Measurements from ENCODE around the gene SPINK9.
A peak's percentile ranks its signal among the peaks of the same experiment; 100 is the strongest.

Gene SPINK9, protein sequence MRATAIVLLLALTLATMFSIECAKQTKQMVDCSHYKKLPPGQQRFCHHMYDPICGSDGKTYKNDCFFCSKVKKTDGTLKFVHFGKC

DNA sequence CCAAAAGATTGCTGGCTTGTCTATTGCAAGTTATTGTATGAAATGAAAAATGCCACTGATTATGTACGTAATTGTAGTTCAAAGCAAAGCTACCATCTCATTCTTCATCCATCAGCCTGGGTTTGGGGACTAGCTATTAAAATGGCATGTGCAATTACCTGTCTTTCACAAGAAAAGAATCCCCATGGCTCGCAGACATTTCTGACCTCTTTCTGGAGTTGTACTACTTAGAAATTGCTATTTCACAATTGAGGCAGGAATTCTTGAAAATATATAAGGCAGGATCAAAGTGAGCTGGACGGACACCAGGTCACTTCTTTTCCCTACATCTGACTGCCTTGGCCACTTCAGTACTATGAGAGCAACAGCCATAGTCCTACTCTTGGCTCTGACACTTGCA is at the start of gene SPINK9:
Gene SPINK9 (plus strand): TSS at position 301 of the 400 bp plus-strand sequence. CDS start 55 bp downstream, at position 356.
- H3K4me3 ChIP-seq (ENCODE audit: low read depth, low read length), result no peak within 1 kb of the TSS
- TF ChIP-seq, protein P1, sequence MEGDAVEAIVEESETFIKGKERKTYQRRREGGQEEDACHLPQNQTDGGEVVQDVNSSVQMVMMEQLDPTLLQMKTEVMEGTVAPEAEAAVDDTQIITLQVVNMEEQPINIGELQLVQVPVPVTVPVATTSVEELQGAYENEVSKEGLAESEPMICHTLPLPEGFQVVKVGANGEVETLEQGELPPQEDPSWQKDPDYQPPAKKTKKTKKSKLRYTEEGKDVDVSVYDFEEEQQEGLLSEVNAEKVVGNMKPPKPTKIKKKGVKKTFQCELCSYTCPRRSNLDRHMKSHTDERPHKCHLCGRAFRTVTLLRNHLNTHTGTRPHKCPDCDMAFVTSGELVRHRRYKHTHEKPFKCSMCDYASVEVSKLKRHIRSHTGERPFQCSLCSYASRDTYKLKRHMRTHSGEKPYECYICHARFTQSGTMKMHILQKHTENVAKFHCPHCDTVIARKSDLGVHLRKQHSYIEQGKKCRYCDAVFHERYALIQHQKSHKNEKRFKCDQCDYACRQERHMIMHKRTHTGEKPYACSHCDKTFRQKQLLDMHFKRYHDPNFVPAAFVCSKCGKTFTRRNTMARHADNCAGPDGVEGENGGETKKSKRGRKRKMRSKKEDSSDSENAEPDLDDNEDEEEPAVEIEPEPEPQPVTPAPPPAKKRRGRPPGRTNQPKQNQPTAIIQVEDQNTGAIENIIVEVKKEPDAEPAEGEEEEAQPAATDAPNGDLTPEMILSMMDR (IDR thresholded peaks at IDR 0.05; ENCODE audit: borderline replicate concordance, insufficient read depth, low read depth, low read length), result no peak

DNA sequence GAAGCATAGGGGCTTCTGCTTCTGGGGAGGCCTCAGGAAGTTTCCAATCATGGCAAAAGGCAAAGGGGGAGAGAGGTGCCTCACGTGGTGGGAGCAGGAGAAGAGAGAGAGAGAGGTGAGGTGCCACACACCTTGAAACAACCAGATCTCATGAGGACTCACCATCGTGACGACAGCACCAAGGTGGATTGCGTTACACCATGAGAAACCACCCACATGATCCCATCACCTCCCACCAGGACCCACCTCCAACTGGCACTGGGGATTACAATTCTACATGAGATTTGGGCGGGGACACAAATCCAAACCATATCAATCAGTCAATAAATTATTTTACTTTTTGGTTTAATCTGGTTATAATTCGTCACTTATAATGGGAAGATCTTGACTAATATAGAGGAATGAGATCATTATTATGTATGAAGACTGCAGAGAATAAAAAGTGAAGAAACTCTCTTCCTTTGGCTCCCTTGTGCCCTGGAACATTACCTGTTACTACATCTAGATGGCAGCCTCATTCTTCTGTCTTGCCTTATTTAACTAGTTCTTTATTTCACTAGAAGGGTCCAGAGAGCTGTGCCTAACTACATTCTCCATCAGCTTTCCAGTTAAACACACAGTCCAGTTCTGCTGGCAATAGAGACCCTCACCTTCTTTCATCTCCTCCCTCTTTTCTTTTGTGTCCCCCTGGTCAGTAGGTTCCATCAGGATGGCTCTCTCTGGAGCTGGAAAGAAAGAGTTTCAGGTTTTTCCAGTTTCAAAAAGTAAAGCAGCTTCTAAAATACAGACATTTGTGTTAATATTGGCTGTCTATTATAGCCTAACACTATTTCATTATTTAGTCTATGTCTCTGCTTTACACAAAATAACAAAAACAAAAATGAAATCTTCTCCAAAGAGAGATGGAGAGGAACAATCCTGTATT is 44.8 kb upstream of the SPINK9 start:
- no peak overlapping the region for H3K4me3 ChIP-seq (ENCODE audit: low read depth, low read length)
- TF ChIP-seq, protein P1 (IDR thresholded peaks at IDR 0.05; ENCODE audit: borderline replicate concordance, insufficient read depth, low read depth, low read length), result peak; percentile 19; the same call in 1 of the 2 replicates

DNA sequence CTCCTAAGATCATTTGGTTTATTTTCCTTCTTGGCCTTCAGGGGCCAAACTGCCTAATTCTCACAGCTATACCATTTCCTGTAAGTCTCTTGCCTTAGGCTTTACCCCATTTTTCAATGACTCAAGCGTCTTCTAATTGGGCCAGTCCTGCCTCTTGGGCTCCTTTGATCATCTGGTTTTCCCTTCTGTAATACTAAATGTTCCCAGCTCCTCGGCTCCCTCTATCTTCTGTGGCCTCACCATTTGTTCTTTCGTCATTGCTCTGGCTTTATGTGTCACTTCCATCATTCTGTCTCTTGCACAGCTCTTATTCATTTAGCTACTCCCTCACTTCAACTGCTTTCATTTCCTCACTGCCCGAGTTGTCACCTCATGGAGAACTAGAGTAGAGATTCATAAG is 37.6 kb upstream of the SPINK9 start:
- TF ChIP-seq, protein P1 (IDR thresholded peaks at IDR 0.05; ENCODE audit: borderline replicate concordance, insufficient read depth, low read depth, low read length), result no peak
- H3K4me3 ChIP-seq (ENCODE audit: low read depth, low read length), result no peak overlapping the region

DNA sequence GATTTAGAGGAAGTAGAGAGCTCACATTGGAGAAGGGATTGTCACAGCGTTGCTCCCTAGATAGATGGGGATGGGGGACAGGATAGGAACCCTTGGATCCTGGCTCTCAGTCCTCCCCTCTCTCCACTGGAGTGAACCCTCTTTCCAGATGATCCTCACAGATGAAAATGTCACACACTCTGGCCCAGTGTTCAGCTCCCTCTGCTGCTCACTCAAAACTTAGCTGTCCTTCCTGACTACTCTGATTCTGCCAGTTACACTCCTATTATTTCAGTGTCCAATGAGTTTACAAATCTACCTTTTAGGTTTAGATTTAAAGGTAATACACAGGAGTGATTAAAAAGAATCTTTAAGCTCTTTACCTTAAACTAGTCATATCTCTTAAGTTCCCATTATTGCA is 28.9 kb upstream of the SPINK9 start:
- H3K4me3 ChIP-seq (ENCODE audit: low read depth, low read length), result no peak overlapping the region
- TF ChIP-seq, protein P1 (IDR thresholded peaks at IDR 0.05; ENCODE audit: borderline replicate concordance, insufficient read depth, low read depth, low read length), result no peak

DNA sequence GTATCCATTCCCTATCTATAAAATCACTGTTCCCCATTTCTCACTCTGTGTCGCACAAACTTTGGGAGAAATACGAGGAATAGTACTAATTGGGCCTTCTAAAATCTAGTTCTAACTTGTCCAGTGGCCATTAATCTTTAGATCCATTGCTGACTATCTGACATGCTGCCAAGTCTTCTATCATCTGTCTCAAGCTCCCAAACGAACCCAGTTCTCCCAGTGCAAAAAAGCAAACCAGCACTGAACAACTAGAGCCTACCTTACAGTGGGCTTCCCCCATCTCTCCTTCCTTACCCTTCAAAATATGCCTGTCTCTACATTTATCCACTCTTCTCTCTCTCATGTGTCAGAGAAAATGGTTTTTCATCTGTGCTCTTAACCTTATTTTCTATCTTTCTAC is 26.3 kb upstream of the SPINK9 start:
- TF ChIP-seq, protein P1 (IDR thresholded peaks at IDR 0.05; ENCODE audit: borderline replicate concordance, insufficient read depth, low read depth, low read length), result no peak
- no peak overlapping the region for H3K4me3 ChIP-seq (ENCODE audit: low read depth, low read length)

DNA sequence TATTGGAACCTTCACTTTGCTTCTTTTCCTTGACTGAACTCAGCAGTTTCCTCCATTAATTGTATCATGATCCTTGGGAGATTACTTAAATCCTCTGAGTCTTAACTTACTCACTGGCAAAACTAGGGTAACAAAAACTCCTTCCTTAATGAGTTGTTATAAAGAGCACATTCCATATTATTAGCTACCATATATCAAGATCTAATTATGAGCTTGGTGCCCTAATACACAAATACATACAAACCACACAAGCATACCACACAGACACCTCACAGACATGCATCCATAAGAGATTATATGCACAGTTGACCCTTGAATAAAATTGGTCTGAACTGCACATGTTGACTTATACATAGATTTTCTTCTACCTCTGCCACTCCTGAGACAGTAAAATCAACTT is 25.6 kb upstream of the SPINK9 start:
- no peak overlapping the region for H3K4me3 ChIP-seq (ENCODE audit: low read depth, low read length)
- TF ChIP-seq, protein P1 (IDR thresholded peaks at IDR 0.05; ENCODE audit: borderline replicate concordance, insufficient read depth, low read depth, low read length), result no peak

DNA sequence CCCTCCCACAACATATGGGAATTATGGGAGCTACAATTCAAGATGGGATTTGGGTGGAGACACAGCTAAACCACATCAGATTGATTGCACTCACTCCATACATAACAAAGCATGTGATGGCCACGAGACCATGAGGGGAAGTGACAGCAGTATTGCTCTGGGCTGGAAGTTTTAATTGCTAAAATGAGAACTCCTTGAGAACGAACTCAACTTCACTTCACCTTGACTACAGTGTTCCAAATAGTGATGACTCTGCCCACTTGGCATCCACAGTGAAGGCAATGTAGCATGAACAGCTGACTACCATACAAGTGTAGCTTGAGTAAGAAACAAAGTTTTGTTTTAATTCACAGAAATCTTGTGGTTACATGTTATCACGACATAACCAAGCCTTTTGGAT is 23.9 kb upstream of the SPINK9 start:
- TF ChIP-seq, protein P1 (IDR thresholded peaks at IDR 0.05; ENCODE audit: borderline replicate concordance, insufficient read depth, low read depth, low read length), result no peak
- no peak overlapping the region for H3K4me3 ChIP-seq (ENCODE audit: low read depth, low read length)

Measured in GM12875 (cell line).